GM12878 (cell line): Measurements from ENCODE around the gene TAB2. TPM values are rescaled to one million over a fixed set of nuclear protein-coding genes. Genes with fewer than 3 reads are reported as not detected.

ENCODE experiments used
- ATAC-seq: fragments of 200-7000 bp; cut with Tn5 transposase; 3 replicates; pipeline ENCODE4 v1.9.1; 2020; ENCODE audit warnings: mild to moderate bottlenecking, moderate library complexity
- BruUV-seq: library from RNA; stranded (reverse); fragments of 400-500 nt; replicated peaks from 2 replicates; lab custom pipeline; 2021; lab: Mats Ljungman, UMichigan
- CTCF ChIA-PET: fragments of 300-600 bp; sonication (Branson Sonifier 250); formaldehyde crosslinking; extraction: SDS; loops from one replicate; lab custom pipeline; 2021; ENCODE audit warnings: inconsistent platforms; lab: Yijun Ruan, JAX
- POLR2A ChIA-PET: fragments of 350-600 bp; formaldehyde crosslinking; extraction: SDS; loops from one replicate; lab custom pipeline; 2021; ENCODE audit warnings: inconsistent platforms; lab: Charles Lee
- RAD21 ChIA-PET: fragments of 300-600 bp; sonication (Branson Sonifier 250); formaldehyde crosslinking; loops from one replicate; lab custom pipeline; 2023; ENCODE audit warnings: antibody characterized with exemption; ENCODE audit not compliant: unreplicated experiment; lab: Charles Lee
- SMC1A ChIA-PET: fragments of 300-600 bp; sonication (Branson Sonifier 250); formaldehyde crosslinking; loops from one replicate; lab custom pipeline; 2023; ENCODE audit not compliant: unreplicated experiment, uncharacterized antibody; lab: Charles Lee
- DNase-seq: peaks from one replicate; pipeline ENCODE4 v3.0.0-alpha.2; 2011; ENCODE audit warnings: low read depth, low spot score
- FAIRE-seq: peaks from 3 replicates; lab custom pipeline; 2011; peaks lifted over from hg19 to GRCh38; lab: Jason Lieb, UNC
- H2AFZ ChIP-seq: 2 replicates; pipeline ENCODE4 v1.6.0; 2011; ENCODE audit warnings: low read depth, low read length, control low read depth; ENCODE audit not compliant: control insufficient read depth
- H3K27ac ChIP-seq: 2 replicates; pipeline ENCODE4 v1.5.1; 2011; ENCODE audit warnings: control low read depth; ENCODE audit not compliant: control insufficient read depth, insufficient read depth
- H3K27me3 ChIP-seq, 2 experiments: replicated peaks in 1 of 2; 2 replicates each; pipeline versions ENCODE4 v1.6.0 to v1.6.1; 2011; ENCODE audit warnings: low read length in 1 of 2; ENCODE audit not compliant: control insufficient read depth in 2 of 2, insufficient read depth in 2 of 2
- H3K36me3 ChIP-seq, 2 experiments: 2 replicates each; pipeline ENCODE4 v1.5.1; 2011; ENCODE audit warnings: low read length in 1 of 2; ENCODE audit not compliant: control insufficient read depth in 2 of 2, insufficient read depth in 2 of 2
- H3K4me1 ChIP-seq: 2 replicates; pipeline ENCODE4 v1.6.1; 2011; ENCODE audit warnings: mild to moderate bottlenecking, low read length, moderate library complexity, mixed read lengths; ENCODE audit not compliant: control insufficient read depth, insufficient read depth
- H3K4me2 ChIP-seq: 2 replicates; pipeline ENCODE4 v1.6.0; 2011; ENCODE audit warnings: control low read depth; ENCODE audit not compliant: control insufficient read depth, insufficient read depth
- H3K4me3 ChIP-seq: fragments of 200-600 bp; sonication (generic); 2 replicates; pipeline ENCODE4 v1.5.1; 2016
- H3K79me2 ChIP-seq: 2 replicates; pipeline ENCODE4 v1.6.0; 2011; ENCODE audit warnings: low read length; ENCODE audit not compliant: control insufficient read depth, insufficient read depth
- H3K9ac ChIP-seq: 2 replicates; pipeline ENCODE4 v1.8.0; 2011; ENCODE audit warnings: low read length, control low read depth, mixed read lengths; ENCODE audit not compliant: control insufficient read depth, insufficient read depth
- H3K9me3 ChIP-seq: replicated peaks from 3 replicates; pipeline ENCODE4 v1.5.1; 2011; ENCODE audit warnings: mild to moderate bottlenecking, low read length; ENCODE audit not compliant: control insufficient read depth, insufficient read depth
- H4K20me1 ChIP-seq: 2 replicates; pipeline ENCODE4 v1.6.0; 2011; ENCODE audit not compliant: control insufficient read depth, insufficient read depth
- ATF3 ChIP-seq: IDR thresholded peaks from 2 replicates; pipeline ENCODE4 v1.6.1; 2011; ENCODE audit warnings: low read depth, mild to moderate bottlenecking, low read length, moderate library complexity, borderline replicate concordance; ENCODE audit errors: extremely low read depth
- BHLHE40 ChIP-seq, 2 experiments: fragments of 450-650 bp in 1 of 2; IDR thresholded peaks; 2 replicates each; pipeline ENCODE4 v1.6.1; 2011 to 2017; ENCODE audit warnings: low read depth in 2 of 2, borderline replicate concordance in 1 of 2, improper control_type of control experiment in 1 of 2, low read length in 1 of 2, mild to moderate bottlenecking in 1 of 2
- BMI1 ChIP-seq: fragments of 450-650 bp; IDR thresholded peaks from 2 replicates; pipeline ENCODE4 v1.6.1; 2016; ENCODE audit warnings: mild to moderate bottlenecking, moderate library complexity, borderline replicate concordance
- ESRRA ChIP-seq: IDR thresholded peaks from 2 replicates; pipeline ENCODE4 v1.6.1; 2012; ENCODE audit warnings: mild to moderate bottlenecking, low read length, improper control_type of control experiment
- ETV6 ChIP-seq, 2 experiments: fragments of 450-650 bp in 1 of 2; IDR thresholded peaks in 1 of 2; conservative IDR thresholded peaks in 1 of 2; 2 replicates each; pipeline ENCODE4 v1.6.1; 2014; ENCODE audit warnings: antibody characterized with exemption in 1 of 2, borderline replicate concordance in 1 of 2, low read depth in 1 of 2, mild to moderate bottlenecking in 1 of 2, moderate library complexity in 1 of 2
- GABPA ChIP-seq: IDR thresholded peaks from 2 replicates; pipeline ENCODE4 v1.6.1; 2014; ENCODE audit warnings: antibody characterized with exemption, low read depth, mild to moderate bottlenecking, inconsistent platforms
- HCFC1 ChIP-seq: fragments of 150-350 bp; IDR thresholded peaks from 2 replicates; pipeline ENCODE4 v1.6.1; 2014; ENCODE audit warnings: low read length
- HDAC2 ChIP-seq: fragments of 200-600 bp; sonication (generic); IDR thresholded peaks from 2 replicates; pipeline ENCODE4 v1.6.1; 2017
- MEF2B ChIP-seq: fragments of 450-650 bp; IDR thresholded peaks from 2 replicates; pipeline ENCODE4 v1.6.1; 2018; ENCODE audit warnings: mild to moderate bottlenecking, moderate library complexity; ENCODE audit not compliant: partially characterized antibody, poor library complexity, severe bottlenecking
- POLR2AphosphoS5 ChIP-seq: IDR thresholded peaks from 2 replicates; pipeline ENCODE4 v1.6.1; 2011; ENCODE audit warnings: mild to moderate bottlenecking, low read length, inconsistent platforms
- SKIL ChIP-seq: fragments of 450-650 bp; IDR thresholded peaks from 2 replicates; pipeline ENCODE4 v1.6.1; 2017; ENCODE audit warnings: mild to moderate bottlenecking, low read depth, inconsistent platforms; ENCODE audit not compliant: poor library complexity, severe bottlenecking
- SREBF1 ChIP-seq: IDR thresholded peaks from 2 replicates; pipeline ENCODE4 v1.6.1; 2012; ENCODE audit warnings: mild to moderate bottlenecking, low read length
- STAT1 ChIP-seq: fragments of 450-650 bp; conservative IDR thresholded peaks from 2 replicates; pipeline ENCODE4 v1.6.1; 2014; ENCODE audit warnings: antibody characterized with exemption, mild to moderate bottlenecking
- SUPT20H ChIP-seq: IDR thresholded peaks from 2 replicates; pipeline ENCODE4 v1.6.1; 2011; ENCODE audit warnings: low read depth, mild to moderate bottlenecking, low read length, moderate library complexity, borderline replicate concordance; ENCODE audit not compliant: control insufficient read depth
- TAF1 ChIP-seq: IDR thresholded peaks from 2 replicates; pipeline ENCODE4 v1.6.1; 2011; ENCODE audit warnings: mild to moderate bottlenecking, low read depth, low read length, borderline replicate concordance
- TCF12 ChIP-seq: IDR thresholded peaks from 2 replicates; pipeline ENCODE4 v1.6.1; 2011; ENCODE audit warnings: low read depth, mild to moderate bottlenecking, low read length
- ZBTB4 ChIP-seq: fragments of 450-650 bp; formaldehyde crosslinking; IDR thresholded peaks from 2 replicates; pipeline ENCODE4 v1.4.0; 2022; ENCODE audit warnings: mild to moderate bottlenecking, moderate library complexity
- WGBS: methylation state at CpG from one replicate; pipeline ENCODE4 v1.1.6; 2016; ENCODE audit warnings: low lambda C conversion rate; ENCODE audit not compliant: insufficient replicate concordance, insufficient coverage; ENCODE audit errors: missing lambda C conversion rate; 5-methylcytosine and 5-hydroxymethylcytosine counted together
- in situ Hi-C: fragments of 300-500 bp; cut with MboI; formaldehyde crosslinking; loops from 9 replicates; pipeline ENCODE4 v1.14.3; 2018; ENCODE audit warnings: mixed read lengths
- intact Hi-C: fragments of 100-400 bp; cut with micrococcal nuclease; formaldehyde crosslinking; loops from one replicate; pipeline ENCODE4 v1.14.2; 2022; ENCODE audit not compliant: unreplicated experiment
- polyA plus RNA-seq, 11 experiments: library from polyadenylated mRNA; depleted of rRNA in 4 of 11; unstranded in 6 of 11; stranded (reverse) in 5 of 11; fragments of >200 nt; fragmentation: Nextera tagmentation in 4 of 11; fragmentation: Illumina TruSeq in 1 of 11; extraction: Ambion mirVana in 4 of 11; extraction: Trizol in 1 of 11; gene quantifications; 1 replicate in 1 of 11; 2 replicates in 10 of 11; pipeline versions ENCODE4 v1.2.1 to v1.2.3, GENCODE V29; 2011 to 2016; ENCODE audit warnings: inconsistent platforms in 2 of 11, missing spikeins in 2 of 11, low read depth in 1 of 11
- total RNA-seq, 4 experiments: library from RNA; depleted of rRNA in 3 of 4; stranded (reverse); fragments of >200 nt in 3 of 4; fragmentation: Illumina TruSeq in 1 of 4; extraction: Trizol in 1 of 4; gene quantifications; 2 replicates each; pipeline versions ENCODE4 v1.2.1 to v1.2.3, GENCODE V29; 2013 to 2021

Gene TAB2
- total and polyA plus RNA-seq, 10 of the 15 experiments (the other 5 are each of a cell fraction or from before 2014, with no cell fraction given) = 8.9 to 66.3 (median 23.0) TPM

- Histone ChIP-seq H3K4me3 (no peak overlapping the region), H4K20me1 (no peaks in the 10 kb centered on the region), H2AFZ (no peak overlapping the region), H3K36me3 (peaks cover 2 to 14% of the 10 kb centered on the region in 2 experiments), H3K27ac (no peak overlapping the region), H3K27me3 (no peaks in the 10 kb centered on the region), H3K9me3 (no peaks in the 10 kb centered on the region), H3K79me2 (no peaks in the 10 kb centered on the region), H3K9ac (no peak overlapping the region), H3K4me1 (no peaks in the 10 kb centered on the region), H3K4me2 (no peak overlapping the region)
- FAIRE-seq (no peak), DNase-seq (no peak), ATAC-seq (no peak)
- TF ChIP-seq BHLHE40 (IDR thresholded peaks at IDR 0.05; ENCODE audit: borderline replicate concordance in 1 of 2, low read depth in 2 of 2, low read length in 1 of 2) = no peak
- TF ChIP-seq POLR2AphosphoS5 = no peak
- no peak for TF ChIP-seq ATF3
- no peak for TF ChIP-seq HCFC1
- TF ChIP-seq SKIL = no peak
- TF ChIP-seq STAT1 = no peak
- TF ChIP-seq ESRRA = no peak
- TF ChIP-seq ZBTB4 (CRISPR knock-in tag) = no peak
- TF ChIP-seq TCF12 = no peak
- TF ChIP-seq MEF2B = no peak
- no peak for TF ChIP-seq SREBF1
- TF ChIP-seq BMI1 = no peak
- no peak for TF ChIP-seq HDAC2
- no peak for TF ChIP-seq TAF1
- TF ChIP-seq GABPA = no peak
- no peak for TF ChIP-seq ETV6 (conservative IDR thresholded peaks at IDR 0.05 in 1 of 2, IDR thresholded peaks at IDR 0.05 in 1 of 2; ENCODE audit: borderline replicate concordance in 1 of 2, low read depth in 1 of 2)
- TF ChIP-seq SUPT20H = no peak
- no TSS peak for BruUV-seq
- in situ Hi-C loops (no loop called here), intact Hi-C loops (no loop called here)
- WGBS = 85% methylated on average over 3 of the region's 3 CpGs
- CTCF ChIA-PET = interaction anchor here (0.7 to 1.6 kb wide), 7 partner anchors 10 to 362 kb away, joined by 3 to 6 read pairs (median 4); no protein-coding TSS in a partner anchor
- RAD21 ChIA-PET = interaction anchor here (0.6 to 1.6 kb wide), 7 partner anchors 8 to 162 kb away, joined by 3 to 5 read pairs (median 4); no protein-coding TSS in a partner anchor
- SMC1A ChIA-PET = interaction anchor here (0.5 to 2.1 kb wide), 8 partner anchors 11 to 381 kb away, joined by 3 to 11 read pairs (median 4); no protein-coding TSS in a partner anchor
- POLR2A ChIA-PET = interaction anchor here (1.2 kb wide), 1 partner anchor 87 kb away, joined by 3 read pairs; no protein-coding TSS in a partner anchor
Measured at GRCh38 chr6:149409617-149410016, 92.1 kb downstream of the TAB2 start.
